Transverse colon (tissue), 4 donors: Measurements from ENCODE around the gene GRIN2A. TPM values are rescaled to one million over a fixed set of nuclear protein-coding genes. Genes with fewer than 3 reads are reported as not detected.

Experiments used
- DNase-seq: peaks from one replicate; pipeline ENCODE4 v3.0.0-alpha.2; 2019
- H3K27ac ChIP-seq, 4 donors: fragments of 200-600 bp; sonication (generic); 2 replicates each; pipeline ENCODE4 v1.5.1; 2016 to 2018; ENCODE audit warnings: inconsistent platforms in 4 of 4
- H3K27me3 ChIP-seq: fragments of 200-600 bp; sonication (generic); 2 replicates; pipeline ENCODE4 v1.5.1; 2017; ENCODE audit warnings: inconsistent platforms
- H3K36me3 ChIP-seq, 4 donors: fragments of 200-600 bp; sonication (generic); 2 replicates each; pipeline ENCODE4 v1.5.1; 2017 to 2019; ENCODE audit warnings: inconsistent platforms in 4 of 4
- H3K4me1 ChIP-seq, 4 donors: fragments of 200-600 bp; sonication (generic); 2 replicates each; pipeline ENCODE4 v1.5.1; 2017 to 2020; ENCODE audit warnings: inconsistent platforms in 4 of 4
- H3K4me3 ChIP-seq, 4 donors: fragments of 200-600 bp; sonication (generic); 1 replicate in 1 of 4; 2 replicates in 3 of 4; pipeline versions ENCODE4 v1.5.1 to v1.6.1; 2017 to 2019; ENCODE audit warnings: inconsistent platforms in 4 of 4
- H3K9me3 ChIP-seq, 2 donors: fragments of 200-600 bp; sonication (generic); 2 replicates each; pipeline ENCODE4 v1.5.1; 2017 to 2019; ENCODE audit warnings: inconsistent platforms in 2 of 2
- EP300 ChIP-seq: sonication (generic); formaldehyde crosslinking; IDR thresholded peaks from one replicate; pipeline ENCODE4 v1.6.1; 2017; ENCODE audit warnings: antibody characterized with exemption, low read depth
- POLR2A ChIP-seq: fragments of 450-650 bp; IDR thresholded peaks from one replicate; pipeline ENCODE4 v1.6.1; 2016; ENCODE audit warnings: antibody characterized with exemption, mild to moderate bottlenecking, moderate library complexity
- POLR2AphosphoS5 ChIP-seq, 3 donors: sonication (generic); formaldehyde crosslinking; IDR thresholded peaks; one replicate each; pipeline ENCODE4 v1.6.1; 2016; ENCODE audit warnings: antibody characterized with exemption in 3 of 3
- WGBS, 2 donors: methylation state at CpG; one replicate each; pipeline ENCODE4 v1.1.5; 2018; ENCODE audit warnings: low coverage in 1 of 2; 5-methylcytosine and 5-hydroxymethylcytosine counted together
- in situ Hi-C, 4 donors: fragments of 200-750 bp; cut with MboI; loops; one replicate each; pipeline versions ENCODE4 v1.15.0 to v1.15.1; 2017; ENCODE audit warnings: low sequenced_read_pairs in 3 of 4, low pct_ligation_motif_present in 1 of 4, low pct_unique_long_range_greater_than_20kb in 1 of 4
- intact Hi-C: fragments of 100-400 bp; cut with DNase I; formaldehyde crosslinking; loops from one replicate; pipeline ENCODE4 v1.15.1; 2023; ENCODE audit warnings: low total_unique reads
- total RNA-seq, 4 donors: library from RNA; depleted of rRNA; stranded (reverse); fragments of >200 nt; gene quantifications; one replicate each; pipeline ENCODE4 v1.1.0, GENCODE V29; 2016
- TF ChIP-seq, protein P1 (sequence below), 5 experiments: fragments of 200-600 bp in 3 of 5; fragments of 450-650 bp in 2 of 5; sonication (generic) in 3 of 5; IDR thresholded peaks; 1 replicate in 2 of 5; 2 replicates in 3 of 5; pipeline ENCODE4 v1.5.1; 2016 to 2017; ENCODE audit warnings: antibody characterized with exemption in 5 of 5, inconsistent platforms in 3 of 5, mild to moderate bottlenecking in 2 of 5, moderate library complexity in 1 of 5

Gene GRIN2A
- total RNA-seq, 4 donors from 2014 or later = 0.14 to 0.37 (median 0.18) TPM

GRCh38 chr16:10178526-10178925 lies 3.7 kb downstream of the GRIN2A start:
- Histone ChIP-seq H3K36me3 (no peaks in the 10 kb centered on the region), H3K4me1 (peaks cover 5 to 23% (median 17%) of the 10 kb centered on the region in 4 donors), H3K4me3 (no peak overlapping the region), H3K27me3 (peaks cover 38% of the 10 kb centered on the region), H3K9me3 (no peaks in the 10 kb centered on the region), H3K27ac (no peak overlapping the region)
- intact Hi-C loops (no loop called here), in situ Hi-C loops (loop anchor here in 2 of 4 donors (25.0 kb wide), 2 partner anchors 541 to 916 kb away; no protein-coding TSS in a partner anchor)
- 84 to 89% methylated on average over 3 of the region's 3 CpGs for WGBS, 2 donors
- DNase-seq = no peak
- TF ChIP-seq EP300 = no peak
- no peak for TF ChIP-seq POLR2AphosphoS5 (IDR thresholded peaks at IDR 0.05)
- no peak for TF ChIP-seq POLR2A
- TF ChIP-seq, protein P1, sequence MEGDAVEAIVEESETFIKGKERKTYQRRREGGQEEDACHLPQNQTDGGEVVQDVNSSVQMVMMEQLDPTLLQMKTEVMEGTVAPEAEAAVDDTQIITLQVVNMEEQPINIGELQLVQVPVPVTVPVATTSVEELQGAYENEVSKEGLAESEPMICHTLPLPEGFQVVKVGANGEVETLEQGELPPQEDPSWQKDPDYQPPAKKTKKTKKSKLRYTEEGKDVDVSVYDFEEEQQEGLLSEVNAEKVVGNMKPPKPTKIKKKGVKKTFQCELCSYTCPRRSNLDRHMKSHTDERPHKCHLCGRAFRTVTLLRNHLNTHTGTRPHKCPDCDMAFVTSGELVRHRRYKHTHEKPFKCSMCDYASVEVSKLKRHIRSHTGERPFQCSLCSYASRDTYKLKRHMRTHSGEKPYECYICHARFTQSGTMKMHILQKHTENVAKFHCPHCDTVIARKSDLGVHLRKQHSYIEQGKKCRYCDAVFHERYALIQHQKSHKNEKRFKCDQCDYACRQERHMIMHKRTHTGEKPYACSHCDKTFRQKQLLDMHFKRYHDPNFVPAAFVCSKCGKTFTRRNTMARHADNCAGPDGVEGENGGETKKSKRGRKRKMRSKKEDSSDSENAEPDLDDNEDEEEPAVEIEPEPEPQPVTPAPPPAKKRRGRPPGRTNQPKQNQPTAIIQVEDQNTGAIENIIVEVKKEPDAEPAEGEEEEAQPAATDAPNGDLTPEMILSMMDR (IDR thresholded peaks at IDR 0.05) = no peak

- no peaks in the 10 kb centered on the region for H3K36me3 ChIP-seq
- no peaks in the 10 kb centered on the region for H3K9me3 ChIP-seq
- no peak overlapping the region for H3K4me3 ChIP-seq
- peaks cover 5 to 21% (median 16%) of the 10 kb centered on the region in 4 donors for H3K4me1 ChIP-seq
- intact Hi-C loops (no loop called here), in situ Hi-C loops (loop anchor here in 2 of 4 donors (25.0 kb wide), 2 partner anchors 541 to 916 kb away; no protein-coding TSS in a partner anchor)
- TF ChIP-seq POLR2AphosphoS5 (IDR thresholded peaks at IDR 0.05) = no peak
- TF ChIP-seq, protein P1 (IDR thresholded peaks at IDR 0.05) = no peak
- TF ChIP-seq POLR2A = no peak
- no peak for TF ChIP-seq EP300
- no peak for DNase-seq
- H3K27ac ChIP-seq = no peak overlapping the region
- 54 to 73% methylated on average over 2 of the region's 2 CpGs for WGBS, 2 donors
- H3K27me3 ChIP-seq = peaks cover 35% of the 10 kb centered on the region
Observed at GRCh38 chr16:10178080-10178479, 4.1 kb downstream of the GRIN2A start.

- no peak overlapping the region for H3K27ac ChIP-seq
- TF ChIP-seq EP300 (no peak), POLR2A (no peak), POLR2AphosphoS5 (IDR thresholded peaks at IDR 0.05) (no peak)
- TF ChIP-seq, protein P1 (IDR thresholded peaks at IDR 0.05) = no peak
- H3K4me3 ChIP-seq = no peak overlapping the region
- in situ Hi-C loops (loop anchor here in 1 of 4 donors (25.0 kb wide), 1 partner anchor 1011 kb away; no protein-coding TSS in a partner anchor), intact Hi-C loops (no loop called here)
- H3K36me3 ChIP-seq = no peaks in the 10 kb centered on the region
- H3K27me3 ChIP-seq = no peaks in the 10 kb centered on the region
- WGBS, 2 donors = 78 to 87% methylated on average over 7 to 16 of the region's 16 CpGs
- DNase-seq = no peak
- no peaks in the 10 kb centered on the region for H3K9me3 ChIP-seq
- H3K4me1 ChIP-seq = no peaks in the 10 kb centered on the region
Observed at GRCh38 chr16:10172848-10173655, 9.2 kb downstream of the GRIN2A start.

DNA sequence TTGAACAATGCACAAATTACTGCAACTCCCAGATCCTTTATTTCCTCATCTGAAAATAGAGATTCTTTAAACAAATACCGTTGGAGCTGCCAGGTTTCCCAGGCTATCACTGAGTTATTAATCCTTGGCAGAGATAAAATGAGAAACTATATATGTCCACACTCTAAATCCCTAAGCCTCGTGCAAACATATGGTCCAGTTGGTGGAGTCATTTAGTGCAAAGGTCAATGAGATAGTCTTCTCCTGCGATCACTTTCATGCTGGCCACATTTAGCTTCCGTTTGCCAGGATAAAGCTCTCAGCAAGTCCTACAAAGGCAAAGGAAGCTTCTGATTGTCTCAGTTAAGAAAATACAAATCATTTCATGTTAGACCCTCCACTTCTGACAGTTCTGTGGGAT lies 11.0 kb downstream of the GRIN2A start:
- in situ Hi-C loops (loop anchor here in 1 of 4 donors (25.0 kb wide), 1 partner anchor 1009 kb away; no protein-coding TSS in a partner anchor), intact Hi-C loops (no loop called here)
- Histone ChIP-seq H3K36me3 (no peaks in the 10 kb centered on the region), H3K9me3 (no peaks in the 10 kb centered on the region), H3K4me3 (no peak overlapping the region), H3K27me3 (no peaks in the 10 kb centered on the region), H3K4me1 (no peaks in the 10 kb centered on the region), H3K27ac (no peak overlapping the region)
- TF ChIP-seq, protein P1 (IDR thresholded peaks at IDR 0.05) = no peak
- no peak for TF ChIP-seq POLR2AphosphoS5 (IDR thresholded peaks at IDR 0.05)
- 43% methylated on average over 4 of the region's 4 CpGs; no CpG with 5 or more reads in 1 of the 2 donors for WGBS, 2 donors
- DNase-seq = no peak
